ENCODE data around the gene GLG1.
A peak's percentile ranks its signal among the peaks of the same experiment; 100 is the strongest.

GLG1 gene

GRCh38 chr16:74641969-74642368, 35.1 kb upstream of the GLG1 start:
- no peak overlapping the region for H3K4me3 ChIP-seq (ENCODE audit: low read depth, low read length)
- no peak for TF ChIP-seq CTCF (IDR thresholded peaks at IDR 0.05; ENCODE audit: control insufficient read depth, extremely low read depth, insufficient read depth)
- DNase-seq (ENCODE audit: low read depth), result no peak

GRCh38 chr16:74637742-74638453, 31.0 kb upstream of the GLG1 start:
- no peak for DNase-seq (ENCODE audit: low read depth)
- no peak overlapping the region for H3K4me3 ChIP-seq (ENCODE audit: low read depth, low read length)

GRCh38 chr16:74635303-74635702, 28.4 kb upstream of the GLG1 start:
- no peak overlapping the region for H3K4me3 ChIP-seq (ENCODE audit: low read depth, low read length)
- no peak for DNase-seq (ENCODE audit: low read depth)
- no peak for TF ChIP-seq CTCF (IDR thresholded peaks at IDR 0.05; ENCODE audit: control insufficient read depth, extremely low read depth, insufficient read depth)

More at GRCh38 chr16:74637742-74638453, 31.0 kb upstream of the GLG1 start:
- no peak for TF ChIP-seq CTCF (IDR thresholded peaks at IDR 0.05; ENCODE audit: control insufficient read depth, extremely low read depth, insufficient read depth)

- no peak for DNase-seq (ENCODE audit: low read depth)
- TF ChIP-seq CTCF (IDR thresholded peaks at IDR 0.05; ENCODE audit: control insufficient read depth, extremely low read depth, insufficient read depth), result no peak
- no peak overlapping the region for H3K4me3 ChIP-seq (ENCODE audit: low read depth, low read length)
Observed at GRCh38 chr16:74633686-74634085, 26.8 kb upstream of the GLG1 start.

GRCh38 chr16:74627506-74628220, 20.7 kb upstream of the GLG1 start:
- H3K4me3 ChIP-seq (ENCODE audit: low read depth, low read length), result no peak overlapping the region
- DNase-seq (ENCODE audit: low read depth), result peak; percentile 88
- no peak for TF ChIP-seq CTCF (IDR thresholded peaks at IDR 0.05; ENCODE audit: control insufficient read depth, extremely low read depth, insufficient read depth)

- no peak overlapping the region for H3K4me3 ChIP-seq (ENCODE audit: low read depth, low read length)
- TF ChIP-seq CTCF (IDR thresholded peaks at IDR 0.05; ENCODE audit: control insufficient read depth, extremely low read depth, insufficient read depth), result no peak
- DNase-seq (ENCODE audit: low read depth), result no peak
Observed at GRCh38 chr16:74626741-74627416, 20.0 kb upstream of the GLG1 start.

Data from LNCaP clone FGC (cell line).